Right lobe of liver (tissue), 6 donors: ENCODE measurements around the gene DMKN. TPM values are rescaled to one million over a fixed set of nuclear protein-coding genes. Genes with fewer than 3 reads are reported as not detected.

Experiments
- ATAC-seq, 4 donors: fragments of 200-7000 bp; cut with Tn5 transposase; one replicate each; pipeline ENCODE4 v1.9.1; 2020; ENCODE audit warnings: mild to moderate bottlenecking in 4 of 4, moderate library complexity in 4 of 4
- DNase-seq, 3 donors: peaks; one replicate each; pipeline ENCODE4 v3.0.0-alpha.2; 2020
- H3K27ac ChIP-seq, 3 donors: fragments of 200-600 bp; one replicate each; pipeline ENCODE4 v1.8.0; 2022
- H3K27me3 ChIP-seq, 2 donors: fragments of 200-600 bp; one replicate each; pipeline ENCODE4 v1.8.0; 2022
- H3K36me3 ChIP-seq, 4 donors: fragments of 200-600 bp; sonication (generic) in 1 of 4; one replicate each; pipeline versions ENCODE4 v1.5.1 to v1.8.0; 2017 to 2022; ENCODE audit warnings: control low read depth in 1 of 4
- H3K4me1 ChIP-seq, 4 donors: fragments of 200-600 bp; sonication (generic) in 1 of 4; one replicate each; pipeline versions ENCODE4 v1.5.1 to v1.8.0; 2017 to 2022; ENCODE audit warnings: control low read depth in 1 of 4
- H3K4me3 ChIP-seq, 3 donors: fragments of 200-600 bp; one replicate each; pipeline ENCODE4 v1.8.0; 2022
- H3K9me3 ChIP-seq, 4 donors: fragments of 200-600 bp; sonication (generic) in 1 of 4; one replicate each; pipeline versions ENCODE4 v1.5.1 to v1.8.0; 2017 to 2022; ENCODE audit warnings: control low read depth in 1 of 4
- POLR2A ChIP-seq: fragments of 450-650 bp; IDR thresholded peaks from one replicate; pipeline ENCODE4 v1.6.1; 2017; ENCODE audit warnings: antibody characterized with exemption, mild to moderate bottlenecking
- WGBS: methylation state at CpG from one replicate; pipeline ENCODE4 v1.1.6; 2018; ENCODE audit warnings: low coverage, low lambda C conversion rate; ENCODE audit not compliant: insufficient coverage; ENCODE audit errors: missing lambda C conversion rate; 5-methylcytosine and 5-hydroxymethylcytosine counted together
- intact Hi-C, 2 donors: fragments of 100-400 bp; cut with DNase I; formaldehyde crosslinking; loops; one replicate each; pipeline versions ENCODE4 v1.11.2 to v1.14.1; 2022
- total RNA-seq, 6 experiments: library from RNA; depleted of rRNA in 2 of 6; stranded (reverse); fragments of >200 nt in 2 of 6; fragmentation: NEBNext Ultra II Directional in 3 of 6; extraction: Animal tissue kit (Norgen Biotek cat#: 25700) in 3 of 6; gene quantifications; one replicate each; pipeline versions ENCODE4 v1.1.0 to v1.2.4, GENCODE V29; 2016 to 2023
- TF ChIP-seq, protein P1 (sequence below), 4 donors: fragments of 200-600 bp in 3 of 4; fragments of 450-650 bp in 1 of 4; IDR thresholded peaks; one replicate each; pipeline versions ENCODE4 v1.5.1 to v1.8.0; 2016 to 2022; ENCODE audit warnings: antibody characterized with exemption in 4 of 4, mild to moderate bottlenecking in 2 of 4
- donor health status: DM: no; HTN: yes; CAD: no.
- donor health status: DM: no; HTN: no; CAD: no.
- donor health status: DM: no; HTN: no; CAD: no.
- donor health status: DM: no; HTN: yes; CAD: no.
- donor health status: DM: no; HTN: yes; CAD: no.

The DMKN gene
- total RNA-seq, 6 experiments from 2014 or later = 1.0 to 4.0 (median 2.0) TPM

DNA sequence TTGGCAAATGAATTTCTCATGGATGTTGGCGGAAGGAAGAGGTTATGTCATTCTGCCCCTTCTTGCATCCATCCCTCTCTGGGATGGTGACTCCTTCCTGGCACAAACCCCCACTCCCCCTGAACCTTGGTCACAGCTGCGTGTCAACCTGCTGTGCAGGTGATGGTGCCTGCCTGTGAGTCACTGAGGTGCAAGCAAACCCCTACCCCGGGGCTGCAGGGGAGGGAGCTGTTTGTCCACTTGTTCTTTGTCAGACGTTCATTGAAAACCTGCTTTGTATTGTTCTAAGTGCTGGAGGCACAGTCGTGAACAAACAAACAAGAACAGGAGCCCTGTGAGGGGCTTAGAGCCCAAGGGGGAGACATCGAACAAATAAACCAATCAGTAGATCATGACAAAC is 17.8 kb upstream of the DMKN start:
- Histone ChIP-seq H3K4me1 (no peaks in the 10 kb centered on the region), H3K36me3 (no peaks in the 10 kb centered on the region), H3K4me3 (no peak overlapping the region), H3K9me3 (no peaks in the 10 kb centered on the region), H3K27me3 (no peaks in the 10 kb centered on the region), H3K27ac (no peak overlapping the region)
- TF ChIP-seq, protein P1, sequence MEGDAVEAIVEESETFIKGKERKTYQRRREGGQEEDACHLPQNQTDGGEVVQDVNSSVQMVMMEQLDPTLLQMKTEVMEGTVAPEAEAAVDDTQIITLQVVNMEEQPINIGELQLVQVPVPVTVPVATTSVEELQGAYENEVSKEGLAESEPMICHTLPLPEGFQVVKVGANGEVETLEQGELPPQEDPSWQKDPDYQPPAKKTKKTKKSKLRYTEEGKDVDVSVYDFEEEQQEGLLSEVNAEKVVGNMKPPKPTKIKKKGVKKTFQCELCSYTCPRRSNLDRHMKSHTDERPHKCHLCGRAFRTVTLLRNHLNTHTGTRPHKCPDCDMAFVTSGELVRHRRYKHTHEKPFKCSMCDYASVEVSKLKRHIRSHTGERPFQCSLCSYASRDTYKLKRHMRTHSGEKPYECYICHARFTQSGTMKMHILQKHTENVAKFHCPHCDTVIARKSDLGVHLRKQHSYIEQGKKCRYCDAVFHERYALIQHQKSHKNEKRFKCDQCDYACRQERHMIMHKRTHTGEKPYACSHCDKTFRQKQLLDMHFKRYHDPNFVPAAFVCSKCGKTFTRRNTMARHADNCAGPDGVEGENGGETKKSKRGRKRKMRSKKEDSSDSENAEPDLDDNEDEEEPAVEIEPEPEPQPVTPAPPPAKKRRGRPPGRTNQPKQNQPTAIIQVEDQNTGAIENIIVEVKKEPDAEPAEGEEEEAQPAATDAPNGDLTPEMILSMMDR (IDR thresholded peaks at IDR 0.05) = no peak
- TF ChIP-seq POLR2A = no peak
- ATAC-seq (no peak), DNase-seq (no peak)
- 31% methylated on average over 6 of the region's 6 CpGs for WGBS
- intact Hi-C loops = no loop called here

DNA sequence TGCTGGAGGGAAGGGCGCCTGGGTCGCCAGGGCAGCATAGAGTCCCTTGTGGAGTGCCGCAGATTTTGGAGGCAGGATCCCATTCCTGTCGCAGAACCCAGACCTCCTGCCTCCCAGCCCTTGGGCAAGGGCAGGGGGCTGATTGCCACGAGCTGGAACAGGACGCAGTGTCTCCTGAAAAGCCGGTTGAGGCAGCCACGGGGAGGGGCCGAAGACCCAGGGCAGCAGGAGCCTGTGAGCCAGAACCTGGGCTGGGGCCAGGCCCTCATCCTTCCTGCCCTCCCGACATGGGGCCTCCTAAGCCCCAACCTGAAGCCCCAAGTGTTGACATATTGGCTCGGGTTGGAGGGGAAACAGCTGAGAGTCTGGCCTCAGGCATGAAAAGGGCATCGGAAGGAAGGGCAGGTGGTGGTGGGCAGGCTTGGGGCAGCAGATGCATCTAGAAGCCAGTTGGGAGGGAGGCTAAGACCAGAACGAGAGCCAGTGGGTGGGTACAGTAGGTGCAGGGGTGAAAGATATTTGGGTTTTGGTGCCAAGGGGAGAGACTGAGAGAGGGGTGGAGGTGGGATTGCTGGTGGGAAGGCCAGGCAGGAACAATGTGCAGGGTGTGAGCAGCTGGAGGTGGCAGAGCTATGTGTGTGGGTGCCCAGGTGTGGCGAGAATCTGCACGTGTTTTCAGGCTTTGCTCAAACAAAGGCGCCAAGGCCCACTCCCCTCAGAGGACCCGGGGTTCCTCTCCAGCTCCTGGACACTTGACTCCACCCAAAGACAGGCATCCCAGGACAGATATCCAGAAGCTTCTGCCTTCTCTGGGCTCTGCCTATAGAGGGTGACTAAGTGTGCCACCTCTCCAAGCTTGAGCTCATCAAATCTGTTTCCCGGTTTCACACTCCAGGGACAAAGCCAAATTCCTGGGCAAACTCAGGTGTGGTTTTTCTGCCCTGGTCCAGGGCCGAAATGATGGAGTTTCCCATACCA is 16.1 kb upstream of the DMKN start:
- H3K4me1 ChIP-seq = no peaks in the 10 kb centered on the region
- H3K36me3 ChIP-seq = no peaks in the 10 kb centered on the region
- DNase-seq (no peak), ATAC-seq (no peak)
- 53% methylated on average over 10 of the region's 19 CpGs for WGBS
- no peaks in the 10 kb centered on the region for H3K9me3 ChIP-seq
- no peak overlapping the region for H3K4me3 ChIP-seq
- no peak overlapping the region for H3K27ac ChIP-seq
- intact Hi-C loops = no loop called here
- TF ChIP-seq, protein P1 (IDR thresholded peaks at IDR 0.05) = no peak
- TF ChIP-seq POLR2A = no peak
- no peaks in the 10 kb centered on the region for H3K27me3 ChIP-seq

DNA sequence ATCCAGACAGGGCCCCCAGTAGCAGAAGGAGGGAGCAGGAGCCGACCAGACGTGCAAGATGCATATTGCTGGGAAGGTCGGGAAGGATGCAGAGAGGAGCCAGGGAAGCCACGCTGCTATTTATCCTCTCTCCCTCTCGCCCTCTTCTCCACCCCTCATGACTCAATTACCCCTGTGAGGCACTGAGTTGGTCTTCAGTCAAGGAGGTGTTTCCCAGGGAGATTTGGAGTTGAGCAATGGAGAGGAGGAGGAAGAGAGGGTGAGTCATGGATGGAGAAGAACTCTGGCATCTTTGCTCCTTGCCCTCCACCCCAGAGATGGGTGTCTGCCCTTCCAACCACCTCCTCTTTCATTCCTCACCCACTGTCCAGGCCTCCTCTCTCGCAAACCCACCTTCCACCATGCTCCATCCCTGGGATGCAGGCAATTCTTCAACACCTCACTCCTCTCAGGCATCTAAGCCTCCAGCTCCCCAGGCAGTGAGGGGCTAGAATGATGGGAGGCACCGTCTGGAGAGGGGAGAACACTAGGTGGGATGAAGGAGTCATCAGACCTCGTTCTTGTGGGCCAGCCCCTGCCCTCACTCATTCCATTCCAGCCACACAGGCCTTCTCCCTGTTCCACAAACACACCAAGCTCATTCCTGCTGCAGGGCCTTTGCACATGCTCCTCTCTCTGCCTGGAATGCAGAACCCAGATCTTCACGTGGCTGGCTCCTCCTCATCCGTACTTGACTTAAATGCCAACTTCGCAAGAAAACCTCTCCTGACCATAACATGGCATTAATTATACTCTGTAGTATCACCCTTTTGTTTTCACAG is 15.0 kb upstream of the DMKN start, which contains the start of gene SBSN:
TSS of gene SBSN (minus strand) at position 94 of the 821 bp plus-strand sequence. CDS start at position 64, 30 bp downstream.
- Histone ChIP-seq H3K27ac (no peak within 1 kb of the TSS), H3K4me1 (no peaks in the 10 kb centered on the region), H3K4me3 (no peak within 1 kb of the TSS), H3K27me3 (no peaks in the 10 kb centered on the region), H3K9me3 (no peaks in the 10 kb centered on the region), H3K36me3 (no peaks in the 10 kb centered on the region)
- WGBS = 55% methylated on average over 7 of the region's 11 CpGs
- intact Hi-C loops = no loop called here
- TF ChIP-seq POLR2A = no peak
- TF ChIP-seq, protein P1 (IDR thresholded peaks at IDR 0.05) = no peak
- DNase-seq = no peak
- no peak for ATAC-seq

DNA sequence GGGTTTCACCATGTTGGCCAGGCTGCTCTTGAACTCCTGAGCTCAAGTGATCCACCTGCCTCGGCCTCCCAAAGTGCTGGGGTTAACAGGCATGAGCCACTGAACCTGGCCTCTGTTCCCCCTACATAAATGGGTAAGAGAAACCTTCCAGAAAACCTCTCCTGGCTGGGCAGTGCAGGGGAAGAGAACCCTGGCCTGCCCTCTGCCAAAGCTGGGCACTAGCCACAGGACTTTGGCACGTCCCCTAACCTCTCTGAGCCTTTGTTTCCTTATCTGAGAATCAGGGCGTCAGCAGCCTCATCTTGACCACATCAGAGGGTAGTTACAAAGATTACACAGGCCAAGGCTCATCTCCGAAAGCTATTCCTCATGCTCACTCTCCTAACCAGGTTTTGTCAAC is 12.4 kb upstream of the DMKN start:
- intact Hi-C loops = no loop called here

More for the DNA sequence above, 12.4 kb upstream of the DMKN start:
- DNase-seq = no peak
- no peaks in the 10 kb centered on the region for H3K36me3 ChIP-seq
- H3K4me1 ChIP-seq = no peaks in the 10 kb centered on the region
- no peaks in the 10 kb centered on the region for H3K9me3 ChIP-seq
- no peaks in the 10 kb centered on the region for H3K27me3 ChIP-seq
- H3K27ac ChIP-seq = no peak overlapping the region
- TF ChIP-seq, protein P1 (IDR thresholded peaks at IDR 0.05) = no peak
- TF ChIP-seq POLR2A = no peak
- ATAC-seq = no peak
- no peak overlapping the region for H3K4me3 ChIP-seq
- WGBS = 17% methylated on average over 1 of the region's 4 CpGs
